Progenitor cell of endocrine pancreas (in vitro differentiated cells): Measurements from ENCODE around the gene PAAF1. TPM values are rescaled to one million over a fixed set of nuclear protein-coding genes. Genes with fewer than 3 reads are reported as not detected.
A peak's percentile ranks its signal among the peaks of the same experiment; 100 is the strongest.

Source experiments
- DNase-seq: peaks from one replicate; pipeline ENCODE4 v3.0.0; 2021; ENCODE audit warnings: low spot score; ENCODE audit not compliant: unreplicated experiment
- H3K27ac Mint-ChIP-seq: 2 replicates; pipeline ENCODE4 v1.8.0; 2021; ENCODE audit warnings: mild to moderate bottlenecking, moderate library complexity, mixed read lengths
- H3K27me3 Mint-ChIP-seq: 2 replicates; pipeline ENCODE4 v1.8.0; 2021; ENCODE audit warnings: mixed read lengths
- H3K36me3 Mint-ChIP-seq: 2 replicates; pipeline ENCODE4 v1.8.0; 2022; ENCODE audit warnings: mixed read lengths; ENCODE audit not compliant: insufficient read depth
- H3K4me1 Mint-ChIP-seq: 2 replicates; pipeline ENCODE4 v1.8.0; 2021; ENCODE audit warnings: low read depth, mixed read lengths
- H3K4me3 Mint-ChIP-seq: 2 replicates; pipeline ENCODE4 v1.8.0; 2021; ENCODE audit warnings: low read depth, mild to moderate bottlenecking, moderate library complexity, mixed read lengths
- H3K9me3 Mint-ChIP-seq: 2 replicates; pipeline ENCODE4 v1.8.0; 2021; ENCODE audit warnings: low read depth, mixed read lengths
- CTCF ChIP-seq: fragments of 200-600 bp; sonication (generic); IDR thresholded peaks from one replicate; pipeline ENCODE4 v1.5.0; 2021; ENCODE audit warnings: antibody characterized with exemption, mild to moderate bottlenecking; ENCODE audit not compliant: unreplicated experiment
- total RNA-seq: library from RNA; stranded (reverse); gene quantifications from 2 replicates; pipeline ENCODE4 v1.2.1, GENCODE V29; 2021

PAAF1 gene
- total RNA-seq, 1 donor from 2014 or later = 29.3 TPM

GRCh38 chr11:73883856-73884255 lies 7.1 kb downstream of the PAAF1 start:
- peak overlapping the region; percentile 14 for H3K27ac Mint-ChIP-seq
- no peaks in the 10 kb centered on the region for H3K9me3 Mint-ChIP-seq

GRCh38 chr11:73888244-73888643 lies 11.4 kb downstream of the PAAF1 start:
- Mint-ChIP-seq H3K4me3 (no peak overlapping the region), H3K4me1 (no peaks in the 10 kb centered on the region), H3K9me3 (no peaks in the 10 kb centered on the region), H3K27ac (no peak overlapping the region), H3K36me3 (peaks cover 14% of the 10 kb centered on the region), H3K27me3 (no peaks in the 10 kb centered on the region)
- no peak for TF ChIP-seq CTCF
- DNase-seq = no peak

More at GRCh38 chr11:73883856-73884255, 7.1 kb downstream of the PAAF1 start:
- no peaks in the 10 kb centered on the region for H3K4me1 Mint-ChIP-seq
- H3K27me3 Mint-ChIP-seq = no peaks in the 10 kb centered on the region
- peaks cover 6% of the 10 kb centered on the region for H3K36me3 Mint-ChIP-seq
- no peak for DNase-seq
- no peak overlapping the region for H3K4me3 Mint-ChIP-seq
- TF ChIP-seq CTCF = no peak

- no peak for DNase-seq
- Mint-ChIP-seq H3K27ac (no peak overlapping the region), H3K27me3 (no peaks in the 10 kb centered on the region), H3K4me3 (no peak overlapping the region), H3K9me3 (no peaks in the 10 kb centered on the region), H3K36me3 (peaks cover 11% of the 10 kb centered on the region), H3K4me1 (no peaks in the 10 kb centered on the region)
- TF ChIP-seq CTCF = no peak
Measured at GRCh38 chr11:73889019-73889418, 12.2 kb downstream of the PAAF1 start.

GRCh38 chr11:73889536-73889935 lies 12.7 kb downstream of the PAAF1 start:
- no peak for TF ChIP-seq CTCF
- H3K4me3 Mint-ChIP-seq = no peak overlapping the region
- H3K4me1 Mint-ChIP-seq = no peaks in the 10 kb centered on the region
- no peaks in the 10 kb centered on the region for H3K27me3 Mint-ChIP-seq
- H3K27ac Mint-ChIP-seq = no peak overlapping the region
- H3K36me3 Mint-ChIP-seq = peaks cover 11% of the 10 kb centered on the region
- DNase-seq = no peak
- H3K9me3 Mint-ChIP-seq = no peaks in the 10 kb centered on the region

- Mint-ChIP-seq H3K9me3 (no peaks in the 10 kb centered on the region), H3K36me3 (peaks cover 18% of the 10 kb centered on the region), H3K4me1 (no peaks in the 10 kb centered on the region), H3K4me3 (no peak overlapping the region), H3K27me3 (no peaks in the 10 kb centered on the region), H3K27ac (no peak overlapping the region)
- no peak for TF ChIP-seq CTCF
- DNase-seq = no peak
Measured at GRCh38 chr11:73893041-73893440, 16.2 kb downstream of the PAAF1 start.
